Measurements from ENCODE around the gene SLC39A5. TPM values are rescaled to one million over a fixed set of nuclear protein-coding genes. Genes with fewer than 3 reads are reported as not detected.

SLC39A5 gene
- total and polyA plus RNA-seq, 2 donors from 2014 or later: 5.1 to 164 TPM

GRCh38 chr12:56198836-56199235, 31.0 kb upstream of the SLC39A5 start:
- H3K27me3 ChIP-seq (ENCODE audit: control insufficient read depth, insufficient read depth, low read length): no peaks in the 10 kb centered on the region
- FAIRE-seq: no peak
- intact Hi-C loops (cut with DNase I): no loop called here

DNA sequence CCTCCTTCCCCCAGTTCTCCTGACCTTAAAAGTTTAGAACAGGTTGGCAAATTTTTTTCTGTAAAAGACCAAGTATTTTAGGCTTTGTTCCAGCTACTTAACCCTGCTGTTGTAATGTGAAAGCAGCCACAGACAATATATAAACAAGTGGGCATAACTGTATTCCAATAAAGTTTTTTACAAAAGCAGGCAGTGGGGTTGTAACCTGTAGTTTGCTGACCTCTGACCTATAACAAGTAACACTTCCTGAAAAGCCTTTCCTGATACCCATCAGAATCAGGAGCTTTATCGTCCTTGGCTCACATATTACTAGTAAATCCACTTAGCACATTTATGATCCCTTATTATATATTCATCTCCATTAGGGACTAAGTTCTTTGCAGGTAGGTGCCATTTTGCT, 27.5 kb upstream of the SLC39A5 start:
- no peak overlapping the region for H3K4me3 ChIP-seq (ENCODE audit: low read length in 3 of 3)
- H3K9ac ChIP-seq (ENCODE audit: low read length in 3 of 3): no peak overlapping the region
- FAIRE-seq: no peak
- H3K36me3 ChIP-seq (ENCODE audit: control insufficient read depth in 2 of 3, insufficient read depth in 3 of 3, low read length in 3 of 3): peaks cover 4 to 26% (median 15%) of the 10 kb centered on the region in 3 donors
- TF ChIP-seq, protein P1, sequence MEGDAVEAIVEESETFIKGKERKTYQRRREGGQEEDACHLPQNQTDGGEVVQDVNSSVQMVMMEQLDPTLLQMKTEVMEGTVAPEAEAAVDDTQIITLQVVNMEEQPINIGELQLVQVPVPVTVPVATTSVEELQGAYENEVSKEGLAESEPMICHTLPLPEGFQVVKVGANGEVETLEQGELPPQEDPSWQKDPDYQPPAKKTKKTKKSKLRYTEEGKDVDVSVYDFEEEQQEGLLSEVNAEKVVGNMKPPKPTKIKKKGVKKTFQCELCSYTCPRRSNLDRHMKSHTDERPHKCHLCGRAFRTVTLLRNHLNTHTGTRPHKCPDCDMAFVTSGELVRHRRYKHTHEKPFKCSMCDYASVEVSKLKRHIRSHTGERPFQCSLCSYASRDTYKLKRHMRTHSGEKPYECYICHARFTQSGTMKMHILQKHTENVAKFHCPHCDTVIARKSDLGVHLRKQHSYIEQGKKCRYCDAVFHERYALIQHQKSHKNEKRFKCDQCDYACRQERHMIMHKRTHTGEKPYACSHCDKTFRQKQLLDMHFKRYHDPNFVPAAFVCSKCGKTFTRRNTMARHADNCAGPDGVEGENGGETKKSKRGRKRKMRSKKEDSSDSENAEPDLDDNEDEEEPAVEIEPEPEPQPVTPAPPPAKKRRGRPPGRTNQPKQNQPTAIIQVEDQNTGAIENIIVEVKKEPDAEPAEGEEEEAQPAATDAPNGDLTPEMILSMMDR (IDR thresholded peaks at IDR 0.05; ENCODE audit: borderline replicate concordance, extremely low read depth, insufficient read depth): no peak
- H3K27me3 ChIP-seq (ENCODE audit: control insufficient read depth, insufficient read depth, low read length): no peaks in the 10 kb centered on the region
- H3K9me3 ChIP-seq (ENCODE audit: control insufficient read depth in 2 of 3, insufficient read depth in 1 of 3, low read length in 3 of 3): no peaks in the 10 kb centered on the region
- no peaks in the 10 kb centered on the region for H3K4me1 ChIP-seq (ENCODE audit: control insufficient read depth in 2 of 3, insufficient read depth in 2 of 3, low read depth in 1 of 3, low read length in 3 of 3)
- DNase-seq: no peak
- no peak overlapping the region for H3K27ac ChIP-seq (ENCODE audit: low read depth in 2 of 2, low read length in 2 of 2)
- intact Hi-C loops (cut with DNase I): no loop called here

More at GRCh38 chr12:56198836-56199235, 31.0 kb upstream of the SLC39A5 start:
- Histone ChIP-seq H3K4me1 (ENCODE audit: control insufficient read depth in 2 of 3, insufficient read depth in 2 of 3, low read depth in 1 of 3, low read length in 3 of 3) (no peaks in the 10 kb centered on the region), H3K36me3 (ENCODE audit: control insufficient read depth in 2 of 3, insufficient read depth in 3 of 3, low read length in 3 of 3) (no peaks in the 10 kb centered on the region), H3K9ac (ENCODE audit: low read length in 3 of 3) (no peak overlapping the region), H3K27ac (ENCODE audit: low read depth in 2 of 2, low read length in 2 of 2) (no peak overlapping the region), H3K4me3 (ENCODE audit: low read length in 3 of 3) (no peak overlapping the region), H3K9me3 (ENCODE audit: control insufficient read depth in 2 of 3, insufficient read depth in 1 of 3, low read length in 3 of 3) (no peaks in the 10 kb centered on the region)
- TF ChIP-seq, protein P1 (IDR thresholded peaks at IDR 0.05; ENCODE audit: borderline replicate concordance, extremely low read depth, insufficient read depth): no peak
- DNase-seq: no peak

- Histone ChIP-seq H3K9me3 (ENCODE audit: control insufficient read depth in 2 of 3, insufficient read depth in 1 of 3, low read length in 3 of 3) (no peaks in the 10 kb centered on the region), H3K4me1 (ENCODE audit: control insufficient read depth in 2 of 3, insufficient read depth in 2 of 3, low read depth in 1 of 3, low read length in 3 of 3) (no peaks in the 10 kb centered on the region), H3K36me3 (ENCODE audit: control insufficient read depth in 2 of 3, insufficient read depth in 3 of 3, low read length in 3 of 3) (peaks cover 8 to 30% (median 20%) of the 10 kb centered on the region in 3 donors), H3K9ac (ENCODE audit: low read length in 3 of 3) (no peak overlapping the region), H3K4me3 (ENCODE audit: low read length in 3 of 3) (no peak overlapping the region), H3K27me3 (ENCODE audit: control insufficient read depth, insufficient read depth, low read length) (no peaks in the 10 kb centered on the region), H3K27ac (ENCODE audit: low read depth in 2 of 2, low read length in 2 of 2) (no peak overlapping the region)
- intact Hi-C loops (cut with DNase I): no loop called here
- no peak for DNase-seq
- TF ChIP-seq, protein P1 (IDR thresholded peaks at IDR 0.05; ENCODE audit: borderline replicate concordance, extremely low read depth, insufficient read depth): no peak
- no peak for FAIRE-seq
These were observed 27.0 kb upstream of the SLC39A5 start for GRCh38 chr12:56202838-56203237.

DNA sequence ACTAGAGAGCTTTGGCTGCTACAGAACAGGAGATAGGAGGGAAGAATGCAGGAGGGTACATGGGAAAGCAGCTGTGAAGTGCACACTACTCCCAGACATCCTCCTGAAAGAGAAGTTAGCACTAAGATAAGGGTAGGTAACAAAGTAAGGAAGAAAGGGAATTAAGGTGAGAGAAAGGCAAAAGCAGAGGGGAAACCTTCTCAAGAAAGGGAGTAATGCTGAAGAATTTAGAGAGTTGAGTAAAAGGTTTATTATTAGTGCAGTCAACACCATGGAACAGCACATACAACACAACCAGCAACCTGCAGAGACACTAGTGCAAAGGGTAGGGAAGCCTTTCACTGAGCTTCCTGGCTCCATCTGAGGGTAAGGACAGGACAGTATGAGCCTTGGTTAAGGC, 25.6 kb upstream of the SLC39A5 start:
- Histone ChIP-seq H3K4me3 (ENCODE audit: low read length in 3 of 3) (no peak overlapping the region), H3K27me3 (ENCODE audit: control insufficient read depth, insufficient read depth, low read length) (no peaks in the 10 kb centered on the region), H3K9me3 (ENCODE audit: control insufficient read depth in 2 of 3, insufficient read depth in 1 of 3, low read length in 3 of 3) (no peaks in the 10 kb centered on the region), H3K9ac (ENCODE audit: low read length in 3 of 3) (no peak overlapping the region), H3K27ac (ENCODE audit: low read depth in 2 of 2, low read length in 2 of 2) (no peak overlapping the region), H3K36me3 (ENCODE audit: control insufficient read depth in 2 of 3, insufficient read depth in 3 of 3, low read length in 3 of 3) (peaks cover 11 to 34% (median 25%) of the 10 kb centered on the region in 3 donors), H3K4me1 (ENCODE audit: control insufficient read depth in 2 of 3, insufficient read depth in 2 of 3, low read depth in 1 of 3, low read length in 3 of 3) (no peaks in the 10 kb centered on the region)
- DNase-seq (no peak), FAIRE-seq (no peak)
- intact Hi-C loops (cut with DNase I): no loop called here
- TF ChIP-seq, protein P1 (IDR thresholded peaks at IDR 0.05; ENCODE audit: borderline replicate concordance, extremely low read depth, insufficient read depth): no peak
